GM12878 (cell line): Measurements from ENCODE around the gene LRBA. TPM values are rescaled to one million over a fixed set of nuclear protein-coding genes. Genes with fewer than 3 reads are reported as not detected.

Source experiments
- BCL11A ChIP-seq: IDR thresholded peaks from 2 replicates; pipeline ENCODE4 v1.6.1; 2011; ENCODE audit warnings: low read depth, low read length
- CREB1 ChIP-seq: IDR thresholded peaks from 2 replicates; pipeline ENCODE4 v1.6.1; 2012; ENCODE audit warnings: low read depth, mild to moderate bottlenecking, inconsistent platforms
- DPF2 ChIP-seq: fragments of 450-650 bp; IDR thresholded peaks from 2 replicates; pipeline ENCODE4 v1.6.1; 2017; ENCODE audit warnings: mild to moderate bottlenecking
- HDAC6 ChIP-seq: fragments of 200-600 bp; sonication (generic); IDR thresholded peaks from one replicate; pipeline ENCODE4 v1.8.0; 2017; ENCODE audit warnings: antibody characterized with exemption; ENCODE audit not compliant: unreplicated experiment
- HDGF ChIP-seq: fragments of 450-650 bp; IDR thresholded peaks from 2 replicates; pipeline ENCODE4 v1.6.1; 2016; ENCODE audit warnings: antibody characterized with exemption
- IKZF1 ChIP-seq: fragments of 450-650 bp; conservative IDR thresholded peaks from 2 replicates; pipeline ENCODE4 v1.6.1; 2017; ENCODE audit warnings: antibody characterized with exemption, mild to moderate bottlenecking
- JUND ChIP-seq: IDR thresholded peaks from 2 replicates; pipeline ENCODE4 v1.6.1; 2012; ENCODE audit warnings: low read depth, mild to moderate bottlenecking, low read length, improper control_type of control experiment, moderate library complexity
- KDM1A ChIP-seq: fragments of 200-600 bp; sonication (generic); IDR thresholded peaks from 2 replicates; pipeline ENCODE4 v1.6.1; 2016; ENCODE audit warnings: borderline replicate concordance
- MYC ChIP-seq: IDR thresholded peaks from 2 replicates; pipeline ENCODE4 v1.6.1; 2011; ENCODE audit warnings: mild to moderate bottlenecking, low read length, moderate library complexity, inconsistent platforms; ENCODE audit not compliant: insufficient read depth, insufficient replicate concordance, insufficient read length, severe bottlenecking
- NBN ChIP-seq: fragments of 450-650 bp; IDR thresholded peaks from 2 replicates; pipeline ENCODE4 v1.6.1; 2016
- NFYB ChIP-seq: IDR thresholded peaks from 2 replicates; pipeline ENCODE4 v1.6.1; 2011; ENCODE audit warnings: low read depth, mild to moderate bottlenecking, low read length, improper control_type of control experiment, moderate library complexity; ENCODE audit not compliant: insufficient read depth
- POU2F2 ChIP-seq: IDR thresholded peaks from 3 replicates; pipeline ENCODE4 v1.6.1; 2011; ENCODE audit warnings: low read depth, mild to moderate bottlenecking, low read length, borderline replicate concordance
- RAD51 ChIP-seq: fragments of 450-650 bp; IDR thresholded peaks from 2 replicates; pipeline ENCODE4 v1.6.1; 2016; ENCODE audit warnings: moderate library complexity, mild to moderate bottlenecking, inconsistent platforms
- RBBP5 ChIP-seq: fragments of 200-600 bp; sonication (generic); conservative IDR thresholded peaks from 2 replicates; pipeline ENCODE4 v1.6.1; 2016
- RELA ChIP-seq: fragments of 450-650 bp; IDR thresholded peaks from 2 replicates; pipeline ENCODE4 v1.8.0; 2014; ENCODE audit warnings: borderline replicate concordance; ENCODE audit not compliant: partially characterized antibody
- TBL1XR1 ChIP-seq: IDR thresholded peaks from 2 replicates; pipeline ENCODE4 v1.6.1; 2012; ENCODE audit warnings: low read depth, low read length, improper control_type of control experiment
- ZBED1 ChIP-seq: IDR thresholded peaks from 2 replicates; pipeline ENCODE4 v1.6.1; 2016; ENCODE audit warnings: borderline replicate concordance
- polyA plus RNA-seq, 11 experiments: library from polyadenylated mRNA; depleted of rRNA in 4 of 11; unstranded in 6 of 11; stranded (reverse) in 5 of 11; fragments of >200 nt; fragmentation: Nextera tagmentation in 4 of 11; fragmentation: Illumina TruSeq in 1 of 11; extraction: Ambion mirVana in 4 of 11; extraction: Trizol in 1 of 11; gene quantifications; 1 replicate in 1 of 11; 2 replicates in 10 of 11; pipeline versions ENCODE4 v1.2.1 to v1.2.3, GENCODE V29; 2011 to 2016; ENCODE audit warnings: inconsistent platforms in 2 of 11, missing spikeins in 2 of 11, low read depth in 1 of 11
- total RNA-seq, 4 experiments: library from RNA; depleted of rRNA in 3 of 4; stranded (reverse); fragments of >200 nt in 3 of 4; fragmentation: Illumina TruSeq in 1 of 4; extraction: Trizol in 1 of 4; gene quantifications; 2 replicates each; pipeline versions ENCODE4 v1.2.1 to v1.2.3, GENCODE V29; 2013 to 2021
- TF ChIP-seq, protein P1 (sequence below): fragments of 450-650 bp; IDR thresholded peaks from 2 replicates; pipeline ENCODE4 v1.6.1; 2016; ENCODE audit warnings: mild to moderate bottlenecking
- TF ChIP-seq, protein P2 (sequence below): IDR thresholded peaks from 2 replicates; pipeline ENCODE4 v1.6.1; 2011; ENCODE audit warnings: low read depth, low read length, improper control_type of control experiment, borderline replicate concordance
- TF ChIP-seq, protein P3 (sequence below): fragments of 450-650 bp; IDR thresholded peaks from 2 replicates; pipeline ENCODE4 v1.6.1; 2016; ENCODE audit warnings: mild to moderate bottlenecking
- TF ChIP-seq, protein P4 (sequence below): fragments of 450-650 bp; IDR thresholded peaks from 2 replicates; pipeline ENCODE4 v1.6.1; 2017; ENCODE audit warnings: mild to moderate bottlenecking, low read depth, inconsistent platforms; ENCODE audit not compliant: poor library complexity, severe bottlenecking
- TF ChIP-seq, protein P5 (sequence below): IDR thresholded peaks from 2 replicates; pipeline ENCODE4 v1.6.1; 2011; ENCODE audit warnings: low read depth, mild to moderate bottlenecking, low read length, moderate library complexity, borderline replicate concordance; ENCODE audit errors: extremely low read depth

Gene LRBA
- total and polyA plus RNA-seq, 10 of the 15 experiments (the other 5 are each of a cell fraction or from before 2014, with no cell fraction given) = 20.3 to 93.4 (median 55.0) TPM

DNA sequence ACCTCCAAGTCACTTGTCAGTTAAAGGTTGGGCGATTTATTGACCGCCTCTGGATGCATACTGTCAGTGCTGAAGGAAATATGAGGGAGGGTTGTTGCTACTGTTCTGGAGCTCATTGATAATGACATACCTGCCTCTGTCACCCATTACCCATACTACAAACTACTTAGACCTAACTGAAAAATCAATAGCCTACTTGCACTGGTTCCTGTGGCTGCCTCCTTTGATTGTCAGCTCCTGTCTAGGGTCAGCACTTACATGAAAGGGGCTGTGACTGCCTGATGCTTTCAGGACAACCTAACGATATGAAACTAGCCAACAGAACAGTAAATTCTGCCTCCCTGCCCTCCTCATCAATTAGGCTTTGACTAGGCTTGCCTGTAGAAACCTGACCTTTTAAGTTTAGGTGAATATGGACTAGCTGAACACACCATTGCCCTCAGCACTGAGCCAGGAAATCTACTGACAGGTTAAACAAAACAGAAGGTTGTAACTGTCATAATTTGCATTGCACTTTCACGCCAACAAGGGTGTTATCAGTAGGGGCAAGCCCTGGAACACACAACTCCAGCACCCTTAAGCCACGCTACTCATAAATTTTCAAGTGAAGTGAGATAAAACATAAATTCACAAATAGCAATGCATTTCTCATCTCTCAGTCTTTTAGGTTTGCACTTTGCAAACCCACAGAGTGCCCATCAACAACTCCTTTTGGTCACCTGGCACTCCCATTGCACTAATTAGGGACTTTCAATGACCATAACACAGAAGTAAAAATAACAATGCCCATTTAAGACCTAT lies 442.2 kb downstream of the LRBA start (continued):
- TF ChIP-seq, protein P1, sequence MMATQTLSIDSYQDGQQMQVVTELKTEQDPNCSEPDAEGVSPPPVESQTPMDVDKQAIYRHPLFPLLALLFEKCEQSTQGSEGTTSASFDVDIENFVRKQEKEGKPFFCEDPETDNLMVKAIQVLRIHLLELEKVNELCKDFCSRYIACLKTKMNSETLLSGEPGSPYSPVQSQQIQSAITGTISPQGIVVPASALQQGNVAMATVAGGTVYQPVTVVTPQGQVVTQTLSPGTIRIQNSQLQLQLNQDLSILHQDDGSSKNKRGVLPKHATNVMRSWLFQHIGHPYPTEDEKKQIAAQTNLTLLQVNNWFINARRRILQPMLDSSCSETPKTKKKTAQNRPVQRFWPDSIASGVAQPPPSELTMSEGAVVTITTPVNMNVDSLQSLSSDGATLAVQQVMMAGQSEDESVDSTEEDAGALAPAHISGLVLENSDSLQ = peak; percentile 78
- peak; percentile 72; the same call in 1 of the 2 replicates for TF ChIP-seq NBN
- peak; percentile 54; the same call in 1 of the 2 replicates for TF ChIP-seq DPF2
- TF ChIP-seq, protein P2, sequence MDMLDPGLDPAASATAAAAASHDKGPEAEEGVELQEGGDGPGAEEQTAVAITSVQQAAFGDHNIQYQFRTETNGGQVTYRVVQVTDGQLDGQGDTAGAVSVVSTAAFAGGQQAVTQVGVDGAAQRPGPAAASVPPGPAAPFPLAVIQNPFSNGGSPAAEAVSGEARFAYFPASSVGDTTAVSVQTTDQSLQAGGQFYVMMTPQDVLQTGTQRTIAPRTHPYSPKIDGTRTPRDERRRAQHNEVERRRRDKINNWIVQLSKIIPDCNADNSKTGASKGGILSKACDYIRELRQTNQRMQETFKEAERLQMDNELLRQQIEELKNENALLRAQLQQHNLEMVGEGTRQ = no peak
- TF ChIP-seq RELA = no peak
- TF ChIP-seq KDM1A = no peak
- TF ChIP-seq, protein P3, sequence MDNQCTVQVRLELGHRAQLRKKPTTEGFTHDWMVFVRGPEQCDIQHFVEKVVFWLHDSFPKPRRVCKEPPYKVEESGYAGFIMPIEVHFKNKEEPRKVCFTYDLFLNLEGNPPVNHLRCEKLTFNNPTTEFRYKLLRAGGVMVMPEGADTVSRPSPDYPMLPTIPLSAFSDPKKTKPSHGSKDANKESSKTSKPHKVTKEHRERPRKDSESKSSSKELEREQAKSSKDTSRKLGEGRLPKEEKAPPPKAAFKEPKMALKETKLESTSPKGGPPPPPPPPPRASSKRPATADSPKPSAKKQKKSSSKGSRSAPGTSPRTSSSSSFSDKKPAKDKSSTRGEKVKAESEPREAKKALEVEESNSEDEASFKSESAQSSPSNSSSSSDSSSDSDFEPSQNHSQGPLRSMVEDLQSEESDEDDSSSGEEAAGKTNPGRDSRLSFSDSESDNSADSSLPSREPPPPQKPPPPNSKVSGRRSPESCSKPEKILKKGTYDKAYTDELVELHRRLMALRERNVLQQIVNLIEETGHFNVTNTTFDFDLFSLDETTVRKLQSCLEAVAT = peak; percentile 78
- no peak for TF ChIP-seq TBL1XR1
- peak; percentile 17; the same call in 1 of the 2 replicates for TF ChIP-seq BCL11A
- TF ChIP-seq IKZF1 = peak; percentile 29; the same call in 1 of the 2 replicates
- TF ChIP-seq MYC = no peak
- TF ChIP-seq ZBED1 = no peak
- TF ChIP-seq JUND = no peak
- no peak for TF ChIP-seq CREB1
- TF ChIP-seq POU2F2 = peak; percentile 33; the same call in 1 of the 3 replicates
- no peak for TF ChIP-seq HDAC6
- TF ChIP-seq RAD51 = peak; percentile 59; the same call in 1 of the 2 replicates
- no peak for TF ChIP-seq NFYB
- TF ChIP-seq, protein P4, sequence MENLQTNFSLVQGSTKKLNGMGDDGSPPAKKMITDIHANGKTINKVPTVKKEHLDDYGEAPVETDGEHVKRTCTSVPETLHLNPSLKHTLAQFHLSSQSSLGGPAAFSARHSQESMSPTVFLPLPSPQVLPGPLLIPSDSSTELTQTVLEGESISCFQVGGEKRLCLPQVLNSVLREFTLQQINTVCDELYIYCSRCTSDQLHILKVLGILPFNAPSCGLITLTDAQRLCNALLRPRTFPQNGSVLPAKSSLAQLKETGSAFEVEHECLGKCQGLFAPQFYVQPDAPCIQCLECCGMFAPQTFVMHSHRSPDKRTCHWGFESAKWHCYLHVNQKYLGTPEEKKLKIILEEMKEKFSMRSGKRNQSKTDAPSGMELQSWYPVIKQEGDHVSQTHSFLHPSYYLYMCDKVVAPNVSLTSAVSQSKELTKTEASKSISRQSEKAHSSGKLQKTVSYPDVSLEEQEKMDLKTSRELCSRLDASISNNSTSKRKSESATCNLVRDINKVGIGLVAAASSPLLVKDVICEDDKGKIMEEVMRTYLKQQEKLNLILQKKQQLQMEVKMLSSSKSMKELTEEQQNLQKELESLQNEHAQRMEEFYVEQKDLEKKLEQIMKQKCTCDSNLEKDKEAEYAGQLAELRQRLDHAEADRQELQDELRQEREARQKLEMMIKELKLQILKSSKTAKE = peak; percentile 38
- TF ChIP-seq, protein P5, sequence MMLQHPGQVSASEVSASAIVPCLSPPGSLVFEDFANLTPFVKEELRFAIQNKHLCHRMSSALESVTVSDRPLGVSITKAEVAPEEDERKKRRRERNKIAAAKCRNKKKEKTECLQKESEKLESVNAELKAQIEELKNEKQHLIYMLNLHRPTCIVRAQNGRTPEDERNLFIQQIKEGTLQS = no peak
- TF ChIP-seq RBBP5 = no peak
- 0 out of 2 replicates have a peak, but pooled peaks have one; percentile 44 for TF ChIP-seq HDGF
